ENCODE data around the gene EFCAB6.

EFCAB6 gene, protein sequence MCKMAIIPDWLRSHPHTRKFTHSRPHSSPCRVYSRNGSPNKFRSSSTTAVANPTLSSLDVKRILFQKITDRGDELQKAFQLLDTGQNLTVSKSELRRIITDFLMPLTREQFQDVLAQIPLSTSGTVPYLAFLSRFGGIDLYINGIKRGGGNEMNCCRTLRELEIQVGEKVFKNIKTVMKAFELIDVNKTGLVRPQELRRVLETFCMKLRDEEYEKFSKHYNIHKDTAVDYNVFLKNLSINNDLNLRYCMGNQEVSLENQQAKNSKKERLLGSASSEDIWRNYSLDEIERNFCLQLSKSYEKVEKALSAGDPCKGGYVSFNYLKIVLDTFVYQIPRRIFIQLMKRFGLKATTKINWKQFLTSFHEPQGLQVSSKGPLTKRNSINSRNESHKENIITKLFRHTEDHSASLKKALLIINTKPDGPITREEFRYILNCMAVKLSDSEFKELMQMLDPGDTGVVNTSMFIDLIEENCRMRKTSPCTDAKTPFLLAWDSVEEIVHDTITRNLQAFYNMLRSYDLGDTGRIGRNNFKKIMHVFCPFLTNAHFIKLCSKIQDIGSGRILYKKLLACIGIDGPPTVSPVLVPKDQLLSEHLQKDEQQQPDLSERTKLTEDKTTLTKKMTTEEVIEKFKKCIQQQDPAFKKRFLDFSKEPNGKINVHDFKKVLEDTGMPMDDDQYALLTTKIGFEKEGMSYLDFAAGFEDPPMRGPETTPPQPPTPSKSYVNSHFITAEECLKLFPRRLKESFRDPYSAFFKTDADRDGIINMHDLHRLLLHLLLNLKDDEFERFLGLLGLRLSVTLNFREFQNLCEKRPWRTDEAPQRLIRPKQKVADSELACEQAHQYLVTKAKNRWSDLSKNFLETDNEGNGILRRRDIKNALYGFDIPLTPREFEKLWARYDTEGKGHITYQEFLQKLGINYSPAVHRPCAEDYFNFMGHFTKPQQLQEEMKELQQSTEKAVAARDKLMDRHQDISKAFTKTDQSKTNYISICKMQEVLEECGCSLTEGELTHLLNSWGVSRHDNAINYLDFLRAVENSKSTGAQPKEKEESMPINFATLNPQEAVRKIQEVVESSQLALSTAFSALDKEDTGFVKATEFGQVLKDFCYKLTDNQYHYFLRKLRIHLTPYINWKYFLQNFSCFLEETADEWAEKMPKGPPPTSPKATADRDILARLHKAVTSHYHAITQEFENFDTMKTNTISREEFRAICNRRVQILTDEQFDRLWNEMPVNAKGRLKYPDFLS (N-terminal part only)

DNA sequence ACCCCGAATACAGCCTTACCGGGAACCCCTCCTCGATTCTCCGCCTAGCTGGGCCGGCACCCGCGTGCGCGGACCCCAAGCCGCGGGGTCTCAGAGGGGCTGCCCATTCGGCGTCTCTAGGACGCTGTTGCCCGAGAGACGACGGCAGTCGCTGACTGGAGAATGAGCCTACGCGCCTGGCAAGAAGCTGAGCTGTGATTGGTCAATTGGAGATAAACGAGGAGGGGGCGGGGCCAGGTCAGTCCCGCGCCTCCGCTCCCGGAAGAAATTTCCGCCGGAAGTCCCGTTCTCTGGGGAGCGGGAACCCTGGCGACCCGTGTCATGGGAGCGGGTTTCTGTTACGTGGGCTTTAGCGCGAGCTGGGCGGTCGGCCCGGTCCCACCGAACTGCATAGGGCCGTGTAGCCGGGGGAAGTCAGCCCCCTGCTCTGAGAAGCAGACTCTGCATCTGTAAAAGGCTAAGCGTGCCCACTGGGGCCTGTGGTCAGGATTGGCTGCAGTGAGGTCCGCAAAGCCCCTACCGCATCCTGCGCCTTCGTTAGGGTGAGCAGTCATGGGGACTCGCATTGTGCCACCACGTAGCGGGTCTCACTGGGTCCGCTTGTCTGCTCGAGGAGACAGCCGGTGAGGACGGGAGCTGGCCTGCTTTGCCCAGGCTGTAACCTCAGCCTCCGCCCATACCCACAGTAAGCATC is at the start of gene EFCAB6:
Gene EFCAB6 (minus strand): TSS at position 157 of the 694 bp plus-strand sequence. CDS start 29,987 bp downstream, outside the sequence.
- no peak for DNase-seq (ENCODE audit: low spot score)

DNA sequence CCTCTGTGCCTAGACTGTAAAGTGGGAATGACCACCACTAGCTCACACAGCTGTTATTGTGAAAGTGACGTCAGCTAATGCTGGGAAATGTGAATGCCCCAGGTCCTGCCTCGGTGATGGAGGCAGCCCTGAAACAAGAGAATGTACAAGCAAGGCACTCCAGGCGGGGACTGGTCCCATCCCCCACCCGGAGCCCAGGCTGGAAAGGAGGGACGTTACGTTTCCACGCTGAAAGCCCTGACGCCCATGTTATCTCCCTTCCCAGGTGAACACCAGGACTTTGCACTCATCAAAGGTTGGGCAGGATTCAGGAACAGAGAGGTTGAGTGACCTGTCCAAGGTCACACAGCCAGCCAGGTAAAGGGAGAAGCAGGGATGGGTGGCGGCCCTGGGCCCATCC is 49.4 kb upstream of the EFCAB6 start:
- no peak for DNase-seq (ENCODE audit: low spot score)

DNA sequence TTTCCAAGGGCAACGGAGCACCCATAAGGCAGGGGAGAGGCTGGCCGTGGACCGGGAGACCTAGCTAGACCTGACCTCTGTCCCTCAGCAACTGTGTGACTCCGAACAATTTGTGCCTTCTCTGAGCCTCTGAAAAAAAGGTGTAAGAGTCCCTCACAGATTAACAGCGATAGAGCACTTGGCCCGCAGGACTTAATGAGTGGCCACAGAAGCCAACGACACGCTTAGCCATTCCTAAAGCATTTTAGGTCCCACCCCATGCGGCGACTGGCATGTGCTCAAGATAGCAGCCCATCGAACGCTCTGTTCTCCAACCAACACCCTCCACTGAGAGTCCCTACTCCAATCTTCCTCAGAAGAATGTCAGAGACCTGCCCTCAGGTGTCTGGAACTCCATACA is 48.7 kb upstream of the EFCAB6 start:
- DNase-seq (ENCODE audit: low spot score): no peak

DNA sequence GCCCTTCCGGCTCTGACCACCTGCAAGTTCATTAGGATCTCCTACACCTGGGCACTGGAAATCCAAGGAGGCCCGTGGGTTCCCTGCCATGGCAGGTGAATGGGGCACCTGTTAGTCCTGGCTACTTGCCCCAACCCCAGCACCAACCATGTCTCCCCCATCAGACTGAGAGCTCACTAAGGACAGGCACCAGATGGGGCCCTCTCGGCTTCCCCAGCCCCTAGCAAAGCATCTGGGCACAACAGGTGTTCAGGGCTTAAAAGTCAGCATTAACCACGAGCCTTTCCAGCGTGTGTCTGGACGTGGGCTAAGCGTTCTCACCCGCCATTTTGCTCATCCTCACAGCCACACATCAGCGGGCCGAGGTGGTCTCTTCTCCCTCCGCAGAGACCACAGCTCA is 48.0 kb upstream of the EFCAB6 start:
- no peak for DNase-seq (ENCODE audit: low spot score)

DNA sequence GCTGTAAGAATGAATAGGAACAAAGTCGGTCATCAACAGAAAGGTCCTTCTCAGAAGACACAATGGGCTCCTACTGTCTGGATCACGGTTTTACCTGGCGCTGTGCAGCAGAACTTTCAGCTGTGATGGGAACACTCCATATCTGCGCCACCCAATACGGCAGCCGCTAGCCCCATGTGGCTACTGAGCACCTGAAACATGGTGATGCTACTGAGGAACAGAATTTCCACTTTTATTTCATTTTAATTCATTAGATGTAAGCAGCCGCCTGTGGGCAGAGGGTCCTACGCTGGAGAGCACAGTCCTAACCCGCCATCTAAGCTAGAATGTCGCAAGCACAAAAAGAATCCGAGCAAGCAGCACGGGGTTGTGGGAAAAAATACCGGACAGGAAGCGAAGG is 47.5 kb upstream of the EFCAB6 start:
- DNase-seq (ENCODE audit: low spot score): no peak

DNA sequence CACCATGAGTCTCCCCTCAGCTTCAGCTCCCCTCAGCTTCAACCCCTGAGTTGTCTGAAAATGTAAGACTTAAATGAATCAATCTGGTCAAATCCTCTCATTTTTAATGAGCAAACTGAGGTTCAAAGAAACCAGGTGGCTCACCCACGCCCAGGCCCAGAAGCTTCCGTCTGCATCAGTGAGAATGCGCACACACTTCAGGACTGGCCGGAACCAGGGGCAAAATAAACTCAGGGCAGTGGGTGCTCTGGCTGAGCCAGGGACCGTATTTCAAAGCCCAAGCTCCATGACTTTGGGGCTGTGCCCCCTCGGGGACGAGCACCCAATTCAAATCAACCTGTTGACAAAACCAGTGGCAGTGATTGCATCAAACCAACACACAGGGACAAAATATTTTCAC is 47.1 kb upstream of the EFCAB6 start:
- no peak for DNase-seq (ENCODE audit: low spot score)

DNA sequence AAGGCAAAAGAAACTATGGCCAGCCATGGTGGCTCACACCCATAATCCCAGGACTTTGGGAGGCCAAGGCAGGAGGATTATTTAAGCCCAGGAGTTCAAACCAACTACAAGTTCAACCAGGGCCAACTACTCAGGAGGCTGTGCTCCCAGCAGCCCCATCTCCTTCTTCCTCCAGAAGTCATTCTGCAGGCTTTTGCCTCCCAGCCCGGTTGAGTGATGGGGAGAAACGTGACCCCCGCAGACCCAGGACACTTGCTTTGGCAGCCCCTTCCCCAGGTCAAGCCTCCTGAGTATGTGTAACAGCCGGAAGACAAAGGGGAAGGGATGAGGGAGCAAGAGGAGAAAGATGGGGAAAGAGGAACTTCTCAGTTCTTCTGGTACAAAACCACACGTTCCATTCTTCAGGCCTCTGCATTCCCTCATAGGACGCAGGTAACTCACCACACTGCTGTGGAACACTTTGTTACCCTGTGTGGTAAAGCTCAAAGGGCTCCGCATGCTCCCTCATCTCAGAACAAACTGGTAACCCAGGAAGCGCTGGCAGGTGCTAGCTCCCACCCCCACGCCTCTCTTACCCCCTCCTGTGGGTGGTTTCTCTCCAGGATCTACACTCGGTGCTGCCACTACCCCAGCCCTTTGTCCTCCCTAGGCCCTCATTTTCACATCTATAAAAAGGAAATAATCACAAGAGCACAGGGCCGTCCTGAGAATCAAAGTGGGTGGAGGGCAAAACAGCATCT is 46.2 kb upstream of the EFCAB6 start:
- DNase-seq (ENCODE audit: low spot score): no peak

DNA sequence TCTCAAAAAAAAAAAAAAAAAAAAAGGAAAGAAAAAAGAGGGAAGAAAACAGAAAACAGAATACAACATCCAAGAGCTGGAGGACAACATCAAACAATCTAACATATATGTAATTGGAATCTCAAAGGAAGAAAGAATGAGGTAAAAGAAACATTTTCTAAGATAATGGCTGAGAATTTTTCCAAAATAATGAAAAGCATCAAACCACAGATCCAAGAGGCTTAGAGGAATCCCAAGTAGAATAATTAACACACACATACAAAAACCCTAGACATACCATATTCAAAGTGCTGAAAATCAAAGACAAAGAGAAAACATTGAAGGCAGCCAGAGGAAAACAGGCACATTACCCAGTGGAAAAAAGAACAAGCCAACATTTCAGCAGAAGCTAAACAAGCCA is 45.3 kb upstream of the EFCAB6 start:
- DNase-seq (ENCODE audit: low spot score): no peak

DNA sequence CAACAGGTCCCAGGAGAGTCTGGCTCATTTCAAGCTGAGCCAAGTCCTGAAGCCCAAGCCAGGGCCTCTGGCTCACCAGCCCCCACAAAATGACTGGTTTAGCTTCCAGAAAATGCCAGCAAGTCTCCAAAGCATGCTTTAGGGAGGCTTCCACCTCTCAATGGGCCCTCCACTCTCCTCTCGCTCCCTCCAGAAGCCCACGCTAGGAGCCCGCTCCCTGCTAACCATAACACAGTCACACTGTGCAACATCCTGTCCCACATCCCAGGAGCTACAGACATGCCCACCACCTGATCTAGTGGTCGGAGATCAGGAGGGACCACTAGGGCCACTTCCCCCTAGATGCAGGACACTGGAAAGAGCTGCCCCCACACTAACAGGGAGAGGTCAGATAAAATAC is 43.3 kb upstream of the EFCAB6 start:
- no peak for DNase-seq (ENCODE audit: low spot score)

DNA sequence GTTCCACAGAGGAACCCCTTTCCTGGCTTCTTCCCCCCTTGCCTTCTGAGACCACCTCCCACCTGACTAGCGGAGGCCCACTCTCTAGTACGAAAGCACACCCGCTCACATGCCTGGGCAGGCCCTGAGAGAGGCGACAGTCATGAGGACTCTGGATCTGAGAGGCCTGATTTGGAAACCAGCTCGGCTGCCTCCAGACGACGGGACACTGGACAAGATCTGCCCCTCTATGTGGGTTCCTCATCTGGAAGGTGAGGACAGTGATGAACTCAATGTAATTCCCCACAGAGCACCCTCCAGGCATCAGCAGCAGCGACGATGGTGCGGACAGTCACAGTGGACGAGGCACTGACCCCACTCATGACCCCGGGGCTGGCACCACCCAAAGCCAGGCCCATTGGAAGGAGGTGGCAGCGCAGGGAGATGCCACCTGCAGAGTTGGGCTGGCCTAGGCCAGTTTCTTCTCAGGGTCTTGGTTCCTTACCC is 42.7 kb upstream of the EFCAB6 start:
- no peak for DNase-seq (ENCODE audit: low spot score)

DNA sequence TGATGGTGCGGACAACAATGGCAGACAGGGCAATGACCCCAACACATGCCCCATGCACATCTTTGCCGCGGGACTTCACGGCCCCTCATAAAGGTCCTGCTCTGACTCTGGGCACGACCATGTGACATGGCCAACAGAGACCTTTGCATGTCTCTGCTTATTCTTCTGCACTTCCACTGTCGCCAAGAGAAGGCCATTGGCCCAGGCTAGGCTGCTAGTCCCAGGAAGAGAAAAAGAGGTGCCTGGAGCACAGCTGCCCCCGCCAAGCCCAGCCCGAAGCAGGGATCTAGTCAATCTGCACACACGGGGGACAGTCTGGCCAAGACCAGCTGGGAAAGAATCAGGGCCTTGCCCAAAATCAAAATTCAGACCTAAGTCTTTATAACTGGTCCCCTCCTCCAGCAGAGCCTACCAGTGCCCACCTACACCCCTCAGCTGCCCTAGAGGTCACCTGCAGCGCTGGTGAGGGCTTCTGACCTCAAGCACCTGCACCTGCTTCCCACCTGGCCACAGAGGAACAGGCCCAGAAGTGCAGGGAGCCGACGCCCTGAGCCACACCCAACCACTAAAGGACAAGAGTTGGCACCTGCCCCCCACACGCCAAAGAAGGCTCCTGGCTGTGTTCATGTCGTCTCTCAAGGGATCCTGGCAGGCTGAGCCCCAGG is 42.1 kb upstream of the EFCAB6 start:
- no peak for DNase-seq (ENCODE audit: low spot score)

DNA sequence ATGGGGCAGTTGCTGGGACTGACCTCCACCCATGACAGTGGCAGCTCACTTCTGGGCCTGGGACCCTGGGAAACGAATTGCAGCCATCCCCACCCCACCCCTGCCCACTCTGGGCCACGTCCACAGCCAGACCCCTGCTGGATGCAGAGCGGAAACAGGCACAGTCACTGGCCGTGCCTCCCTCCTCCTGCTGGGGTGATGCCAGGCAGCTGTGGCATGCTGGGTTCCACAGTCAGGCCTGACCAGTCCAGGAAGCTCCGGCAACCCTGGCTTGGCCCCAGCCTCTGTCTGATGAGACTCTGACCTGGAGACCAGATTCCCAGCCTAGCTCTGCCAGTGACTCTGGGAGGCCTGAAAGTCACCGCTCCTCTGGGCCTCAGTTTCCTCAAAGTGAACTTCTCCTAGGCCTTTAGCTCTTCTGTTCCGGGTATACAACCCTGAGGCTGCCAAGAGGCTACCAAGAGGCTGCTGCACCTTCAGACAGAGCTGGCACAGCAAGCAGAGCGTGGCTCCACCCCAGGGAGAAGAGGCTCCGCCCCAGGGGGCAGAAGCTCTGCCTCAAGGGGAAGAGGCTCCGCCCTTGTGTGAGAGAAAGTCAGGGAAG is 41.3 kb upstream of the EFCAB6 start:
- DNase-seq (ENCODE audit: low spot score): no peak

DNA sequence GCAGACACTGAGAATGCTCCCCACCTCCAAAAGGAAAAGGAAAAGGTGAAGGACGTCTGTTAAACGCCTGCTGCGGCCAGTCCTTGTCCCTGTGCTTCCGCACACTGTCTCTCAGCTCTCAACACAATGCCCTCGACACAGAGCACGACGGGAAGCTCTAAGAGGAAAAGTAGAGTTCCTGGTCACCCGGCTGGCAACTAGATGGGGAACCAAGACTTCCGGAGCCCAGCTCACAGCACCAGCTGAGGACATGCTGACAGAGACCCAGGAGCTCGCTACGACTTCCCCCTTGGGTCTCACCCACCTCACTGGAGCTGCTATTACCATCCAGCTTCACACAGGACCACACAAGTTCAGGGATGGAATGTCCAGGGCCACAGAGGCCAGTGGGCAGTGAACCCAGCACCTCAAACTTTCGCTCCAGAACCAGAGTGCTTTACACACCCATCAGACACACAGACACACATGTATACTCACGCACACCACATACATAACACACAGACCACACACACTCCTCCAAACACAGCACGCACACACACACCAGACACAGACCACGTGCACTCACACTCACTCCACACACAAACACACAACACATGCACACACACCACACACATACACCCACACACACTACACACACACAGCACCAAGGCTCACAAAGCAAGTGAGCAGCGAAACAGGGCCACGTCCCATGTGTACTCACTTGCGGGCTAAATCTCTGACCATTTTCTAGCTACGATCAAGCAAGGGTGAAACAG is 40.6 kb upstream of the EFCAB6 start:
- no peak for DNase-seq (ENCODE audit: low spot score)

DNA sequence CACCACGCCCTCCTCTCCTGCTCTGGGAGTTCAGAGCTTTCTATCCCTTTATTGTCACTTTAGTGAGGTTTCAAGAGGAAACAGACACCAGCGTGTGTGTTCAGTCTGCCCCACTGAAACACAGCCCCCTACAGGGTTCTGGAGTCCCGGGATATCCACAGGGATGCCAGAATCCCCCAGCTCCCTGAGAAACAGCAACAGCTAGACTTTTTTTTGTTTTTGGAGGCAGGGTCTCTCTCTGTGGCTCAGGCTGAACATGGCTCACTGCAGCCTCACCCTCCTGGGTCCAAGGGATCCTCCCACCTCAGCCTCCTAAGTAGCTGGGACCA is 39.8 kb upstream of the EFCAB6 start:
- no peak for DNase-seq (ENCODE audit: low spot score)

DNA sequence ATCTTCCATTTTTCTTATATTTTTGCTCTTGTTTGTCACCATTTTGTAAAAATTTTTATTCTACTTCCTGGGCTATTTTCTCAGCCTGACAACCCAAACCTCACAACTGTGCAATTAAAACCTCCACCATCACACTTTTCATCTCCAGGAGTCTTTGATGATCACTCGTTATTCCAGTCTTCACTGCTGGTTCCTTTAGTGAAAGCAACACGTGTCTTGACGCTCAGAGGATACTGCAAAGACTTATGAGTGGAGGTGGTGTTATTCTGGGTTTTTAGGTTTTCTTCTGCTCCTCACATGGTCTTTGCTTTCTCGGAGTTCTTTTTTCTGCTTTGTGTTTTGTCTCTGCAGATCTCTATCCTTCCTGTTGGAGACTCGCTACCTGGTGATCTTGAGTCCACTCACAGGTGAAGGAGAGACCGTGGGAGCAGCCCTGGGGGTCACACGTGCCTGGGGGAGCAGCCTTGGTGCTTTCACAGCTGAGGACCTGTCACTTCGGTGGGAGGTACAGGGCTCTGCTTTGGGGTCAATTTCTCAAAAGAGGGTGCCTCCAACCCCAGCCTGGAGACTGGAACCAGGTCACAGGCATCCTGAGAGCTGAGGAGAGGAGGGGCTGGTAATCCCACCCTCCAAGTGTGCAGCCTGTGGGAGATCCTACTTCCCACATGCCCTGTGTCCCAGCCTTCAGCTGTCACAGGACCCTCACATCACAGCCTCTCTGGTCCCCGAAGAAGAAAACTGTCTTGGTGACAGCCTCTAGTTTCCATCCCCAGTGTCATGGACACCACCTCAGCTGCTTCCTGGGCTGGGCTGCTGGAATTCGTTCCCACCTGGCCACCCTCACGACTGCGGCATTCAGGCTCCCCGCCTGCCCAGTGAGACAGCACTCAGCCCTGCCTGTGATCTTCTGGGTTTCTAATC is 39.2 kb upstream of the EFCAB6 start:
- no peak for DNase-seq (ENCODE audit: low spot score)

DNA sequence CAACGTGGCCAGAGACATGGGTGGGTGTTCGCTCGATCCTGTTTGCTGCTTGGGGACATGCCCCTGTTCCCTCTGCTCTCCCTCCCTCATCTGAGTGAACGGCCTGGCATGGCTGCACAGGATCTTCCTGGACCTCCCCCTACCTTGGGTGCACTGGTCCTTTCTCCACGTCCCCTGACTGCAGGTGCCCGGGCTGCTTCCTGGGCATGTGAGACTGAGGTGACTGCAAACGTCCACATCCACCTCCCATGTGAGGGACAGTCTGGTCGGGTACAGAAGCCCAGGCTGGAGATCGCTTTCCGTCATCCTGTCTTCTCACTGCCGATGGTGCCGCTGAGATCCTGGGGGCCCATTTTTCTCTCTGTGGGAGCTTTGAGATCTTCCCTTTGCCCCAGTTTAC is 38.4 kb upstream of the EFCAB6 start:
- DNase-seq (ENCODE audit: low spot score): no peak

DNA sequence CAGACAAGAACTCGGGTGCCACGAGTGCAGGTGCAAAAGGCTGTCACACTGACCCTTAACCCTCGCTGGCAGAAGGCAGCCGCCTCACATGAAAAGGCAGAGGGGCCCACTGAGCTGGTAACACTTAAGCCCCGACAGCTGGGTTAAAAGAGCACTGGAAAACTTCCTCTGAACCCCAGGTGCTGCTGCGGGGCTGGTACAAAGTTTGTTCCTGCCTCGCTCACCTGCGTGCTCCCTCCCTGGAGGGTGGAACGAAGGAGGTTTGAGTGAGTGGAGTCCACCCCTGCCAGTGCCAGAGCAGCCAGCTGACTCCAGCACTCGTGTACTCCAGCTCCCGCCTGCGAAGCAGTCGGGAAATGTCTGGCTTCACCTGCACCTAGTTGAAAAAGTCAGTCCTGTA is 37.6 kb upstream of the EFCAB6 start:
- DNase-seq (ENCODE audit: low spot score): no peak

All from HuH-7.5 (cell line).